Smooth muscle cell (in vitro differentiated cells): ENCODE measurements around the gene MSL1. TPM values are rescaled to one million over a fixed set of nuclear protein-coding genes. Genes with fewer than 3 reads are reported as not detected.

Experiments
- DNase-seq: peaks from one replicate; lab custom pipeline; 2025; ENCODE audit not compliant: unreplicated experiment; lab: John Stamatoyannopoulos, UW
- H2AFZ ChIP-seq: fragments of 200-600 bp; sonication (generic); 2 replicates; pipeline ENCODE4 v1.6.0; 2016; ENCODE audit warnings: antibody characterized with exemption, low read depth, mild to moderate bottlenecking
- H3F3A ChIP-seq: fragments of 200-600 bp; sonication (generic); 2 replicates; pipeline ENCODE4 v1.6.0; 2017; ENCODE audit warnings: antibody characterized with exemption, low read depth
- H3K27ac ChIP-seq: fragments of 200-600 bp; sonication (generic); 2 replicates; pipeline ENCODE4 v1.5.1; 2016; ENCODE audit warnings: low read depth, mild to moderate bottlenecking
- H3K27me3 ChIP-seq: fragments of 200-600 bp; sonication (generic); 2 replicates; pipeline ENCODE4 v1.6.1; 2016; ENCODE audit warnings: low read depth, mild to moderate bottlenecking
- H3K36me3 ChIP-seq: fragments of 200-600 bp; sonication (generic); 2 replicates; pipeline ENCODE4 v1.5.1; 2016; ENCODE audit warnings: low read depth
- H3K4me1 ChIP-seq: fragments of 200-600 bp; sonication (generic); 2 replicates; pipeline ENCODE4 v1.5.1; 2016; ENCODE audit warnings: low read depth
- H3K4me2 ChIP-seq: fragments of 200-600 bp; sonication (generic); 2 replicates; pipeline ENCODE4 v1.6.0; 2016; ENCODE audit warnings: mild to moderate bottlenecking
- H3K4me3 ChIP-seq: fragments of 200-600 bp; sonication (generic); 2 replicates; pipeline ENCODE4 v1.5.1; 2016; ENCODE audit warnings: mild to moderate bottlenecking
- H3K79me2 ChIP-seq: fragments of 200-600 bp; sonication (generic); 2 replicates; pipeline ENCODE4 v1.6.0; 2016; ENCODE audit warnings: low read depth, mild to moderate bottlenecking
- H3K9ac ChIP-seq: fragments of 200-600 bp; sonication (generic); 2 replicates; pipeline ENCODE4 v1.6.0; 2016; ENCODE audit warnings: low read depth
- H3K9me3 ChIP-seq: fragments of 200-600 bp; sonication (generic); replicated peaks from 2 replicates; pipeline ENCODE4 v1.5.1; 2016; ENCODE audit warnings: low read depth
- H4K20me1 ChIP-seq: fragments of 200-600 bp; sonication (generic); 2 replicates; pipeline ENCODE4 v1.6.0; 2016; ENCODE audit warnings: low read depth
- CTCF ChIP-seq: fragments of 200-600 bp; sonication (generic); IDR thresholded peaks from 2 replicates; pipeline ENCODE4 v1.5.1; 2017; ENCODE audit warnings: borderline replicate concordance, mild to moderate bottlenecking, antibody characterized with exemption; ENCODE audit not compliant: insufficient read depth, poor library complexity, severe bottlenecking
- WGBS: methylation state at CpG from one replicate; pipeline ENCODE4 v1.1.7; 2016; ENCODE audit warnings: low lambda C conversion rate; 5-methylcytosine and 5-hydroxymethylcytosine counted together
- polyA plus RNA-seq: library from polyadenylated mRNA; unstranded; fragments of >200 nt; fragmentation: Nextera tagmentation; extraction: Ambion mirVana; gene quantifications from 2 replicates; pipeline ENCODE4 v1.2.1, GENCODE V29; 2016
- total RNA-seq: library from RNA; depleted of rRNA; stranded (reverse); fragments of >200 nt; gene quantifications from 2 replicates; pipeline ENCODE4 v1.2.3, GENCODE V29; 2014

The MSL1 gene
- total and polyA plus RNA-seq, 2 experiments from 2014 or later: 24.6 to 74.9 TPM

- no peak for TF ChIP-seq CTCF
- Histone ChIP-seq H3K9ac (no peak overlapping the region), H4K20me1 (peaks cover 35% of the 10 kb centered on the region), H3K27ac (no peak overlapping the region), H3K4me3 (no peak overlapping the region), H3K36me3 (peaks cover 8% of the 10 kb centered on the region), H3F3A (no peaks in the 10 kb centered on the region), H3K27me3 (no peaks in the 10 kb centered on the region), H2AFZ (no peak overlapping the region), H3K4me1 (peaks cover 8% of the 10 kb centered on the region), H3K9me3 (no peaks in the 10 kb centered on the region), H3K4me2 (no peak overlapping the region), H3K79me2 (peaks cover 88% of the 10 kb centered on the region)
- 96% methylated on average over 3 of the region's 3 CpGs for WGBS
- DNase-seq: no peak
Measured at GRCh38 chr17:40145476-40145875, 23.7 kb downstream of the MSL1 start.

GRCh38 chr17:40148527-40148926 is 26.8 kb downstream of the MSL1 start:
- Histone ChIP-seq H3K79me2 (peaks cover 87% of the 10 kb centered on the region), H3K36me3 (peaks cover 12% of the 10 kb centered on the region), H3F3A (no peaks in the 10 kb centered on the region), H3K9ac (no peak overlapping the region), H3K27ac (no peak overlapping the region), H3K4me3 (no peak overlapping the region), H3K4me2 (no peak overlapping the region), H3K27me3 (no peaks in the 10 kb centered on the region), H3K9me3 (no peaks in the 10 kb centered on the region), H4K20me1 (peaks cover 64% of the 10 kb centered on the region), H3K4me1 (no peaks in the 10 kb centered on the region), H2AFZ (no peak overlapping the region)
- TF ChIP-seq CTCF: no peak
- no peak for DNase-seq
- 98% methylated on average over 3 of the region's 3 CpGs for WGBS

- no peaks in the 10 kb centered on the region for H3K4me1 ChIP-seq
- H3K36me3 ChIP-seq: peaks cover 12% of the 10 kb centered on the region
- peaks cover 88% of the 10 kb centered on the region for H3K79me2 ChIP-seq
- no peak overlapping the region for H2AFZ ChIP-seq
- no peak overlapping the region for H3K27ac ChIP-seq
- no peak overlapping the region for H3K9ac ChIP-seq
- H3K9me3 ChIP-seq: no peaks in the 10 kb centered on the region
- WGBS: 91% methylated on average over 4 of the region's 4 CpGs
- H3K4me2 ChIP-seq: no peak overlapping the region
- H3K4me3 ChIP-seq: no peak overlapping the region
- no peak for DNase-seq
- no peak for TF ChIP-seq CTCF
- H3K27me3 ChIP-seq: no peaks in the 10 kb centered on the region
- no peaks in the 10 kb centered on the region for H3F3A ChIP-seq
- peaks cover 70% of the 10 kb centered on the region for H4K20me1 ChIP-seq
Measured at GRCh38 chr17:40150276-40150675, 28.5 kb downstream of the MSL1 start.

GRCh38 chr17:40151414-40151963 is 29.7 kb downstream of the MSL1 start:
- no peak overlapping the region for H3K4me3 ChIP-seq
- H2AFZ ChIP-seq: no peak overlapping the region
- no peaks in the 10 kb centered on the region for H3K4me1 ChIP-seq
- no peak for DNase-seq
- no peak for TF ChIP-seq CTCF
- H3F3A ChIP-seq: no peaks in the 10 kb centered on the region
- 98% methylated on average over 7 of the region's 7 CpGs for WGBS
- H3K27me3 ChIP-seq: no peaks in the 10 kb centered on the region
- H3K4me2 ChIP-seq: no peak overlapping the region
- H3K9ac ChIP-seq: no peak overlapping the region
- peaks cover 92% of the 10 kb centered on the region for H3K79me2 ChIP-seq
- H3K27ac ChIP-seq: no peak overlapping the region
- peaks cover 12% of the 10 kb centered on the region for H3K36me3 ChIP-seq
- peaks cover 76% of the 10 kb centered on the region for H4K20me1 ChIP-seq
- H3K9me3 ChIP-seq: no peaks in the 10 kb centered on the region
